Neural cell (in vitro differentiated cells): ENCODE results near the gene GAPDH. TPM values are rescaled to one million over a fixed set of nuclear protein-coding genes. Genes with fewer than 3 reads are reported as not detected.

Experiments used
- H2AFZ ChIP-seq: fragments of 200-600, 300-800 bp; sonication (generic), shearing (Covaris generic); 2 replicates; pipeline ENCODE4 v1.6.0; 2014; ENCODE audit warnings: low read depth, mild to moderate bottlenecking, antibody characterized with exemption, low read length, moderate library complexity
- H3F3A ChIP-seq: fragments of 200-600 bp; shearing (Covaris generic); 2 replicates; pipeline ENCODE4 v1.6.1; 2016; ENCODE audit warnings: mild to moderate bottlenecking, moderate library complexity, mixed read lengths, antibody characterized with exemption, low read length; ENCODE audit not compliant: insufficient read depth, poor library complexity, severe bottlenecking
- H3K27ac ChIP-seq: fragments of 200-600, 300-800 bp; sonication (generic), shearing (Covaris generic); 2 replicates; pipeline ENCODE4 v1.5.1; 2014; ENCODE audit warnings: mild to moderate bottlenecking, low read length, moderate library complexity
- H3K27me3 ChIP-seq: fragments of 300-800, 200-600 bp; sonication (generic), shearing (Covaris generic); 2 replicates; pipeline ENCODE4 v1.6.0; 2014; ENCODE audit warnings: mild to moderate bottlenecking, low read depth, low read length, moderate library complexity; ENCODE audit not compliant: insufficient read depth
- H3K36me3 ChIP-seq: fragments of 300-800, 200-600 bp; sonication (generic), shearing (Covaris generic); 2 replicates; pipeline ENCODE4 v1.5.1; 2014; ENCODE audit warnings: mild to moderate bottlenecking, antibody characterized with exemption, low read length, moderate library complexity; ENCODE audit not compliant: insufficient read depth
- H3K4me2 ChIP-seq: fragments of 300-800, 200-600 bp; sonication (generic), shearing (Covaris generic); 2 replicates; pipeline ENCODE4 v1.6.0; 2014; ENCODE audit warnings: mild to moderate bottlenecking, low read length
- H3K4me3 ChIP-seq: fragments of 300-800, 200-600 bp; sonication (generic), shearing (Covaris generic); 2 replicates; pipeline ENCODE4 v1.5.1; 2014; ENCODE audit warnings: mild to moderate bottlenecking, low read length, moderate library complexity
- H3K79me2 ChIP-seq: fragments of 200-600 bp; shearing (Covaris generic); replicated peaks from 2 replicates; pipeline ENCODE4 v1.6.0; 2014; ENCODE audit warnings: mild to moderate bottlenecking, low read length, moderate library complexity; ENCODE audit not compliant: insufficient read depth
- H3K9ac ChIP-seq: fragments of 300-800, 200-600 bp; sonication (generic), shearing (Covaris generic); 2 replicates; pipeline ENCODE4 v1.6.1; 2016; ENCODE audit warnings: mild to moderate bottlenecking, low read length, mixed read lengths
- H3K9me2 ChIP-seq: fragments of 200-600 bp; shearing (Covaris generic); 2 replicates; pipeline ENCODE4 v1.6.1; 2016; ENCODE audit warnings: mild to moderate bottlenecking, low read length, mixed read lengths; ENCODE audit not compliant: insufficient read depth
- H3K9me3 ChIP-seq: fragments of 200-600, 300-800 bp; sonication (generic), shearing (Covaris generic); 2 replicates; pipeline ENCODE4 v1.6.1; 2016; ENCODE audit warnings: mild to moderate bottlenecking, mixed run types, low read length, moderate library complexity, mixed read lengths
- H4K20me1 ChIP-seq: fragments of 200-600 bp; shearing (Covaris generic); 2 replicates; pipeline ENCODE4 v1.6.1; 2016; ENCODE audit warnings: mild to moderate bottlenecking, mixed run types; ENCODE audit not compliant: insufficient read depth
- EP300 ChIP-seq: fragments of 450-650 bp; conservative IDR thresholded peaks from 2 replicates; pipeline ENCODE4 v1.6.1; 2014; ENCODE audit warnings: antibody characterized with exemption, mild to moderate bottlenecking, moderate library complexity; ENCODE audit not compliant: poor library complexity, severe bottlenecking
- EZH2 ChIP-seq: fragments of 200-600, 300-800 bp; shearing (Covaris generic), sonication (generic); IDR thresholded peaks from 2 replicates; pipeline ENCODE4 v1.6.1; 2014; ENCODE audit warnings: antibody characterized with exemption, low read length, borderline replicate concordance, mild to moderate bottlenecking; ENCODE audit not compliant: insufficient read depth, poor library complexity, severe bottlenecking
- MXI1 ChIP-seq: fragments of 450-650 bp; conservative IDR thresholded peaks from 2 replicates; pipeline ENCODE4 v1.6.1; 2014; ENCODE audit warnings: antibody characterized with exemption, mild to moderate bottlenecking; ENCODE audit not compliant: poor library complexity, severe bottlenecking
- POLR2AphosphoS5 ChIP-seq: IDR thresholded peaks from 2 replicates; pipeline ENCODE4 v1.6.1; 2012
- RAD21 ChIP-seq: fragments of 450-650 bp; conservative IDR thresholded peaks from 2 replicates; pipeline ENCODE4 v1.6.1; 2014; ENCODE audit warnings: antibody characterized with exemption, mild to moderate bottlenecking, moderate library complexity
- SMC3 ChIP-seq: fragments of 450-650 bp; conservative IDR thresholded peaks from 2 replicates; pipeline ENCODE4 v1.6.1; 2014; ENCODE audit warnings: antibody characterized with exemption, mild to moderate bottlenecking, moderate library complexity; ENCODE audit not compliant: poor library complexity
- TAF1 ChIP-seq: IDR thresholded peaks from 2 replicates; pipeline ENCODE4 v1.6.1; 2012; ENCODE audit warnings: low read depth
- polyA plus RNA-seq: library from polyadenylated mRNA; depleted of rRNA; stranded (reverse); fragments of >200 nt; gene quantifications from 2 replicates; pipeline ENCODE4 v1.2.3, GENCODE V29; 2014
- TF ChIP-seq, protein P1 (sequence below): fragments of 450-650 bp; IDR thresholded peaks from 2 replicates; pipeline ENCODE4 v1.5.1; 2014; ENCODE audit warnings: antibody characterized with exemption, mild to moderate bottlenecking, moderate library complexity; ENCODE audit not compliant: poor library complexity, severe bottlenecking
- TF ChIP-seq, protein P2 (sequence below): IDR thresholded peaks from 2 replicates; pipeline ENCODE4 v1.6.1; 2012; ENCODE audit warnings: borderline replicate concordance

Gene GAPDH
- polyA plus RNA-seq, 1 donor from 2014 or later: 1,673 TPM

DNA sequence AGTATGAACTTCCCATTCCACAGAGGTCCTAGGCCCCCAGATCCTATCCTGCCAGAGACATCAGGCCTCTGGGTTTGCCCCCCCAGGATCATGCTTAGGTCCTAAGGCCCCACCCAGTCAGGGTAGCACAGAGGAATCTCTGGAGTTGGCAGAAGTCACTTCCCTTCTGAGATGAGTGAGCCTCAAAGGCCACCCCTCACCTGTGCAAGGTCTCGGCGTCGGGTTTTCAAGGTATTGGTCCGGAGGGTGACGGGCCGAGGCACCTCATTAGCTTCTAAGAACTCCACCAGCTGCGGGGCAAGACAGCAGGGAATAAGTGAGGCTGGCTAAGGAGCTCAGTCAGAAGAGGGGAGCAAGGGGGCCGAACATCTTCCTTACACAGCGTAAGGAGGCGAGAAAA is 28.6 kb downstream of the GAPDH start:
- no peak overlapping the region for H2AFZ ChIP-seq
- H3K9ac ChIP-seq: no peak overlapping the region
- peaks cover 7% of the 10 kb centered on the region for H3K79me2 ChIP-seq
- H3K27ac ChIP-seq: no peak overlapping the region
- no peaks in the 10 kb centered on the region for H4K20me1 ChIP-seq
- no peak overlapping the region for H3K4me3 ChIP-seq
- no peaks in the 10 kb centered on the region for H3K9me3 ChIP-seq
- H3K27me3 ChIP-seq: no peaks in the 10 kb centered on the region
- no peaks in the 10 kb centered on the region for H3K36me3 ChIP-seq
- H3K9me2 ChIP-seq: no peaks in the 10 kb centered on the region
- no peak overlapping the region for H3K4me2 ChIP-seq
- no peaks in the 10 kb centered on the region for H3F3A ChIP-seq
- no peak for TF ChIP-seq POLR2AphosphoS5
- TF ChIP-seq TAF1: no peak
- TF ChIP-seq MXI1: no peak
- no peak for TF ChIP-seq RAD21
- TF ChIP-seq, protein P1, sequence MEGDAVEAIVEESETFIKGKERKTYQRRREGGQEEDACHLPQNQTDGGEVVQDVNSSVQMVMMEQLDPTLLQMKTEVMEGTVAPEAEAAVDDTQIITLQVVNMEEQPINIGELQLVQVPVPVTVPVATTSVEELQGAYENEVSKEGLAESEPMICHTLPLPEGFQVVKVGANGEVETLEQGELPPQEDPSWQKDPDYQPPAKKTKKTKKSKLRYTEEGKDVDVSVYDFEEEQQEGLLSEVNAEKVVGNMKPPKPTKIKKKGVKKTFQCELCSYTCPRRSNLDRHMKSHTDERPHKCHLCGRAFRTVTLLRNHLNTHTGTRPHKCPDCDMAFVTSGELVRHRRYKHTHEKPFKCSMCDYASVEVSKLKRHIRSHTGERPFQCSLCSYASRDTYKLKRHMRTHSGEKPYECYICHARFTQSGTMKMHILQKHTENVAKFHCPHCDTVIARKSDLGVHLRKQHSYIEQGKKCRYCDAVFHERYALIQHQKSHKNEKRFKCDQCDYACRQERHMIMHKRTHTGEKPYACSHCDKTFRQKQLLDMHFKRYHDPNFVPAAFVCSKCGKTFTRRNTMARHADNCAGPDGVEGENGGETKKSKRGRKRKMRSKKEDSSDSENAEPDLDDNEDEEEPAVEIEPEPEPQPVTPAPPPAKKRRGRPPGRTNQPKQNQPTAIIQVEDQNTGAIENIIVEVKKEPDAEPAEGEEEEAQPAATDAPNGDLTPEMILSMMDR: no peak
- no peak for TF ChIP-seq SMC3
- TF ChIP-seq EP300: no peak
- no peak for TF ChIP-seq EZH2
- TF ChIP-seq, protein P2, sequence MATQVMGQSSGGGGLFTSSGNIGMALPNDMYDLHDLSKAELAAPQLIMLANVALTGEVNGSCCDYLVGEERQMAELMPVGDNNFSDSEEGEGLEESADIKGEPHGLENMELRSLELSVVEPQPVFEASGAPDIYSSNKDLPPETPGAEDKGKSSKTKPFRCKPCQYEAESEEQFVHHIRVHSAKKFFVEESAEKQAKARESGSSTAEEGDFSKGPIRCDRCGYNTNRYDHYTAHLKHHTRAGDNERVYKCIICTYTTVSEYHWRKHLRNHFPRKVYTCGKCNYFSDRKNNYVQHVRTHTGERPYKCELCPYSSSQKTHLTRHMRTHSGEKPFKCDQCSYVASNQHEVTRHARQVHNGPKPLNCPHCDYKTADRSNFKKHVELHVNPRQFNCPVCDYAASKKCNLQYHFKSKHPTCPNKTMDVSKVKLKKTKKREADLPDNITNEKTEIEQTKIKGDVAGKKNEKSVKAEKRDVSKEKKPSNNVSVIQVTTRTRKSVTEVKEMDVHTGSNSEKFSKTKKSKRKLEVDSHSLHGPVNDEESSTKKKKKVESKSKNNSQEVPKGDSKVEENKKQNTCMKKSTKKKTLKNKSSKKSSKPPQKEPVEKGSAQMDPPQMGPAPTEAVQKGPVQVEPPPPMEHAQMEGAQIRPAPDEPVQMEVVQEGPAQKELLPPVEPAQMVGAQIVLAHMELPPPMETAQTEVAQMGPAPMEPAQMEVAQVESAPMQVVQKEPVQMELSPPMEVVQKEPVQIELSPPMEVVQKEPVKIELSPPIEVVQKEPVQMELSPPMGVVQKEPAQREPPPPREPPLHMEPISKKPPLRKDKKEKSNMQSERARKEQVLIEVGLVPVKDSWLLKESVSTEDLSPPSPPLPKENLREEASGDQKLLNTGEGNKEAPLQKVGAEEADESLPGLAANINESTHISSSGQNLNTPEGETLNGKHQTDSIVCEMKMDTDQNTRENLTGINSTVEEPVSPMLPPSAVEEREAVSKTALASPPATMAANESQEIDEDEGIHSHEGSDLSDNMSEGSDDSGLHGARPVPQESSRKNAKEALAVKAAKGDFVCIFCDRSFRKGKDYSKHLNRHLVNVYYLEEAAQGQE: no peak

DNA sequence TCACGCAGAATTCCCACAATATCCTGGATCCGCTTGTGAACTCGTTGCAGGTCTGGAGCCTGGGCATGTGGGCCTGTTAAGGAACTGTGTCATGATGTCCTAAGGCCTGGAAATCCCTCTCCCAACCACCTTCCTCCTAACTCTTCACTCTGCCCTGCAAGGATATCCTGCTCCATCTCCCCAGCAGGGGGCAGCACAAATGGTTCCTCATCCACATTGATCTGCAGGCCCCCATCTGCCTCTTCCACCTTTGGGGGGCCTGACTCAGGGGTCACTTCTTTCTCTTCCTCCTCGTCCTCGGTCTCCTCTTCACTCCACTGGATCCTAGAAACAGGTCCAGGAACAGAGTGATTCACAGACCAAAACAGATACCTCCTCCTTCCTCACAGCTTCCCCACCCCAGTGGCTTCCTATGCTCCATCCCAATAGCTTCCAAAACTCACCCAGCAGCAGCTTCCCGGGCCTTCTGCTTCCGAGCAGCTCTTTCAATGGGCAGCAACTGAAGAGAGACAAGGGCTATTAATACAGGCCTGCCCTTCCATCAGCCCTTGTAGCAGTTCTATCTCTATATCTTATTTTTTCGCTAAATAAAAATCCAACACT is 29.2 kb downstream of the GAPDH start:
- TF ChIP-seq, protein P2: no peak
- TF ChIP-seq SMC3: peak; percentile 59
- TF ChIP-seq MXI1: no peak
- no peak for TF ChIP-seq TAF1
- TF ChIP-seq, protein P1: peak; percentile 66
- TF ChIP-seq POLR2AphosphoS5: no peak
- no peak for TF ChIP-seq EP300
- peak; percentile 25 for TF ChIP-seq RAD21
- no peak for TF ChIP-seq EZH2
- no peak overlapping the region for H3K4me3 ChIP-seq
- H4K20me1 ChIP-seq: no peaks in the 10 kb centered on the region
- H3K79me2 ChIP-seq: peaks cover 7% of the 10 kb centered on the region
- no peaks in the 10 kb centered on the region for H3K27me3 ChIP-seq
- no peaks in the 10 kb centered on the region for H3F3A ChIP-seq
- no peaks in the 10 kb centered on the region for H3K36me3 ChIP-seq
- H2AFZ ChIP-seq: no peak overlapping the region
- H3K9ac ChIP-seq: no peak overlapping the region
- H3K4me2 ChIP-seq: no peak overlapping the region
- H3K27ac ChIP-seq: no peak overlapping the region
- no peaks in the 10 kb centered on the region for H3K9me3 ChIP-seq
- H3K9me2 ChIP-seq: no peaks in the 10 kb centered on the region
